Measurements from ENCODE around the gene ATAD3C. TPM values are rescaled to one million over a fixed set of nuclear protein-coding genes. Genes with fewer than 3 reads are reported as not detected.
"Not testable (repeated sequence)": the region's sequence is repeated elsewhere in the genome, so short reads cannot be mapped to it uniquely, and the experiment has no call there.

The ATAD3C gene
- 1 to 10 TPM; 2.8 to 5.1 (median 4.6) TPM for polyA plus RNA-seq (ENCODE audit: insufficient read length in 3 of 3)
- long read RNA-seq, donor 1, partial matches to known transcripts = 0 of 1 reads
- long read RNA-seq, donor 1, other reads (novel, unspliced or antisense) = 0 of 1 reads
- long read RNA-seq, donor 2, partial matches to known transcripts = 0 of 2 reads
- long read RNA-seq, donor 2, other reads (novel, unspliced or antisense) = 0 of 2 reads
- long read RNA-seq, donor 3, partial matches to known transcripts = 0 of 3 reads
- long read RNA-seq, donor 3, other reads (novel, unspliced or antisense) = 0 of 3 reads
- long read RNA-seq, donor 4, partial matches to known transcripts = 0 of 3 reads
- long read RNA-seq, donor 4, other reads (novel, unspliced or antisense) = 0 of 3 reads
- long read RNA-seq, donor 5, transcript ATAD3C-203 (2 exons, 506 nt) = major isoform, 5 of 5 reads
- long read RNA-seq, donor 5, partial matches to known transcripts = 0 of 5 reads
- long read RNA-seq, donor 5, other reads (novel, unspliced or antisense) = 0 of 5 reads
- long read RNA-seq, donor 6 = 0 reads
- long read RNA-seq, donor 7 = 0 reads
- long read RNA-seq, donor 8 = 0 reads
- long read RNA-seq, donor 9, transcript ATAD3C-203 (2 exons, 506 nt) = major isoform, 5 of 5 reads
- long read RNA-seq, donor 9, partial matches to known transcripts = 0 of 5 reads
- long read RNA-seq, donor 9, other reads (novel, unspliced or antisense) = 0 of 5 reads
- long read RNA-seq, donor 10, partial matches to known transcripts = 0 of 1 reads
- long read RNA-seq, donor 10, other reads (novel, unspliced or antisense) = 0 of 1 reads
- long read RNA-seq, donor 11, partial matches to known transcripts = 0 of 2 reads
- long read RNA-seq, donor 11, other reads (novel, unspliced or antisense) = 0 of 2 reads
- long read RNA-seq, donor 12, partial matches to known transcripts = 0 of 1 reads
- long read RNA-seq, donor 12, other reads (novel, unspliced or antisense) = 0 of 1 reads
- long read RNA-seq, donor 13, partial matches to known transcripts = 6 of 7 reads
- long read RNA-seq, donor 13, other reads (novel, unspliced or antisense) = 0 of 7 reads
- long read RNA-seq, donor 14 = 0 reads
- long read RNA-seq, donor 15 = 0 reads
- long read RNA-seq, donor 16, partial matches to known transcripts = 0 of 1 reads
- long read RNA-seq, donor 16, other reads (novel, unspliced or antisense) = 0 of 1 reads

- DNase-seq = no peak
Measured at GRCh38 chr1:1449099-1449739, at the start of gene ATAD3C. Gene ATAD3C (plus strand): TSS chr1:1449689. CDS start chr1:1450684, 995 bp downstream.

GRCh38 chr1:1399872-1400575 lies 49.5 kb upstream of the ATAD3C start:
- no peak for DNase-seq

GRCh38 chr1:1400576-1401456 lies 48.7 kb upstream of the ATAD3C start:
- no peak for DNase-seq

GRCh38 chr1:1401457-1402010 lies 48.0 kb upstream of the ATAD3C start:
- DNase-seq = no peak

- no peak for DNase-seq
Measured at GRCh38 chr1:1402072-1402900, 47.2 kb upstream of the ATAD3C start.

GRCh38 chr1:1402901-1403392 lies 46.5 kb upstream of the ATAD3C start:
- DNase-seq = not testable (repeated sequence)

- DNase-seq = no peak
Measured at GRCh38 chr1:1403653-1404052, 45.8 kb upstream of the ATAD3C start.

- no peak for DNase-seq
Measured at GRCh38 chr1:1406101-1406820, 43.2 kb upstream of the ATAD3C start.

- peak; percentile 92 for DNase-seq
Measured at GRCh38 chr1:1406821-1407635, 42.5 kb upstream of the ATAD3C start, which contains the start of gene MRPL20. Gene MRPL20 (minus strand): TSS chr1:1407293. CDS start chr1:1407217, 76 bp downstream.

- DNase-seq = no peak
Measured at GRCh38 chr1:1407636-1408318, 41.7 kb upstream of the ATAD3C start.

GRCh38 chr1:1410238-1410637 lies 39.3 kb upstream of the ATAD3C start:
- DNase-seq = not testable (repeated sequence)

GRCh38 chr1:1411626-1412025 lies 37.9 kb upstream of the ATAD3C start:
- no peak for DNase-seq

GRCh38 chr1:1412311-1412902 lies 37.1 kb upstream of the ATAD3C start:
- not testable (repeated sequence) for DNase-seq

GRCh38 chr1:1415751-1416150 lies 33.7 kb upstream of the ATAD3C start:
- DNase-seq = no peak

- DNase-seq = not testable (repeated sequence)
Measured at GRCh38 chr1:1417396-1417795, 32.1 kb upstream of the ATAD3C start.
